ENCODE measurements around the gene DIRAS3.
"Not testable (repeated sequence)": the region's sequence is repeated elsewhere in the genome, so short reads cannot be mapped to it uniquely, and the experiment has no call there.

The DIRAS3 gene

DNA sequence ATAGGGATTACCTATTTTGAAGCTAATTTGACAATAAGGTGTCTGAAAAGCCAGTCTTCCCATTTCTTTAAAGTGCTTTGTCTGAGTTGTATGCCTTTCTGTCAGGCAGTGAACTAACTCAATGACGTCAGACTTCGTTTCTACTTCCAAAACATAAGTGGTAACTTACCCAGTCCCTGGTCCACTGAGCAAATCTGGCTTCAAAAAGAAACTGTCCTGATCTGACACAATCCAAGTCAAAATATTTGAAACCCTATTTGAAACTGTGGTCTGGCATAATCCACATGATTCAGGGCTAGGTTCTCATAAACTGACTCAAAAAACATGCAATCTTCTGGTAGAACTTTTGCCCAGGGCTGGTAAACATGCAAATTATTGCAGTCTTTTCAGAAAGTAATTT is 34.0 kb downstream of the DIRAS3 start:
- DNase-seq: no peak

DNA sequence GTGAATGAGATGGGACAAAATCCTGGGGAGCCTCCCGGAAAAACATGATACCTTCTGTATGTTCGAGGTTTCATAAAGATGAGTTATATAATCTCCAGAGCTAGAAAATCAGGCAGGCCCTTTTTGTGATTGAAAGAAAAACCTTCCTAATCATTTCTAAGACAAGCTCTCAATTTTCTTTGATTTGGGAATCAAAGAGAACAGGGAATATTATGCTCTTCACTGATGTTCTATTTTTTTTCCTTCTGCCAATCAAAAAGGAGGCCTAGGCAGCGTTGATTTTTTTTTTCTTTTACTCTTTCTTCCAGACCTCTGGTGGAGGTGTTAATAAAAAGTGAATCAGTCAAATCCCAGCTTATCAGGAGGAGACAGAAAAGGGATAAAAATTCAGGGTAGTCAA is 34.5 kb downstream of the DIRAS3 start:
- no peak for DNase-seq

GRCh38 chr1:68015369-68015768 is 35.1 kb downstream of the DIRAS3 start:
- DNase-seq: no peak

DNA sequence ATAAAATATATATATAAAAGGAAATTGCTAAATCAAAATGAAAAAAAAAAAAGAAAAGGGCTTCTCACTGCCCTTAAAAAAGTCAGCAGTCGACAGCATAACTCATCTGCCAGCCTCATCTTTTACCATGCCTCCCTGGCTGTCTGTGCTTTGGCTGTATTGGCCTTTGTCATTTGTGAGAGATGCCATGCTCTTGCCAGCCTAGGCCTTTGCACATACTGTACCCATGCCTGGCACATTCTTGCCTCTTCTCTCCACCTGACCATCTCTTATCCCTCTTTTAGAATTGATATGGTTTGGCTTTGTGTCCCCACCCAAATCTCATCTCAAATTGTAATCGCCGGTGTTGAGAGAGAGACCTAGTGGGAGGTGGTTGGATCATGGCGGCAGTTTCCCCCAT is 37.1 kb downstream of the DIRAS3 start:
- DNase-seq: no peak

GRCh38 chr1:68011657-68012375 is 38.6 kb downstream of the DIRAS3 start:
- DNase-seq: no peak

- no peak for DNase-seq
Observed at GRCh38 chr1:68010543-68010942, 39.9 kb downstream of the DIRAS3 start.

GRCh38 chr1:68010090-68010489 is 40.3 kb downstream of the DIRAS3 start:
- DNase-seq: no peak

DNA sequence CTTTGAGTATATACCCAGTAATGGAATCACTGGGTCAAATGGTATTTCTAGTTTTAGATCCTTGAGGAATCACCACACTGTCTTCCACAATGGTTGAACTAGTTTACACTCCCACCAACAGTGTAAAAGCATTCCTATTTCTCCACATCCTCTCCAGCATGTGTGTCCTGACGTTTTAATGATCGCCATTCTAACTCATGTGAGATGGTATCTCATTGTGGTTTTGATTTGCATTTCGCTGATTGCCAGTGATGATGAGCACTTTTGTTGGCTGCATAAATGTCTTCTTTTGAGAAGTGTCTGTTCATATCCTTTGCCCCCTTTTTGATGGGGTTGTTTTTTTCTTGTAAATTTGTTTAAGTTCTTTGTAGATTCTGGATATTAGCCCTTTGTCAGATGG is 46.8 kb downstream of the DIRAS3 start:
- DNase-seq: not testable (repeated sequence)

GRCh38 chr1:68000191-68000590 is 50.2 kb downstream of the DIRAS3 start:
- no peak for DNase-seq

- DNase-seq: no peak
Observed at GRCh38 chr1:67997746-67998145, 52.7 kb downstream of the DIRAS3 start.
